Naive thymus-derived CD4-positive, alpha-beta T cell (primary cell): ENCODE data around the gene CIC. TPM values are rescaled to one million over a fixed set of nuclear protein-coding genes. Genes with fewer than 3 reads are reported as not detected.

Source experiments
- ATAC-seq: fragments of 150-1000 bp; cut with Tn5 transposase; 2 replicates; pipeline ENCODE4 v1.10.0; 2021; ENCODE audit warnings: mild to moderate bottlenecking, moderate library complexity
- CTCF ChIA-PET: fragments of 350-600 bp; sonication (Branson Sonifier 250); formaldehyde crosslinking; loops from one replicate; lab custom pipeline; 2021; ENCODE audit warnings: antibody characterized with exemption; lab: Charles Lee
- POLR2A ChIA-PET: fragments of 350-600 bp; sonication (Branson Sonifier 250); formaldehyde crosslinking; loops from one replicate; lab custom pipeline; 2021; ENCODE audit warnings: antibody characterized with exemption, inconsistent platforms; lab: Charles Lee
- DNase-seq, 9 donors: peaks; one replicate each; pipeline versions ENCODE4 v3.0.0 to v3.0.0-alpha.2; 2020 to 2022; ENCODE audit warnings: mixed read lengths in 1 of 9
- H3K27ac ChIP-seq: one replicate; pipeline ENCODE4 v1.7.0; 2013; ENCODE audit warnings: mild to moderate bottlenecking, low read depth, low read length, moderate library complexity
- H3K27me3 ChIP-seq, 2 donors: one replicate each; pipeline ENCODE4 v1.7.0; 2013; ENCODE audit warnings: low read length in 2 of 2, mild to moderate bottlenecking in 2 of 2, moderate library complexity in 2 of 2; ENCODE audit not compliant: control insufficient read depth in 2 of 2, insufficient read depth in 2 of 2
- H3K36me3 ChIP-seq, 3 experiments: 1 replicate in 2 of 3; 2 replicates in 1 of 3; pipeline ENCODE4 v1.7.0; 2013; ENCODE audit warnings: low read length in 3 of 3, mild to moderate bottlenecking in 3 of 3, moderate library complexity in 1 of 3; ENCODE audit not compliant: insufficient read depth in 3 of 3, control insufficient read depth in 2 of 3
- H3K4me1 ChIP-seq, 2 donors: one replicate each; pipeline ENCODE4 v1.7.0; 2013; ENCODE audit warnings: low read length in 2 of 2, mild to moderate bottlenecking in 2 of 2, moderate library complexity in 1 of 2; ENCODE audit not compliant: control insufficient read depth in 2 of 2, insufficient read depth in 2 of 2
- H3K4me3 ChIP-seq: 2 replicates; pipeline ENCODE4 v1.7.0; 2013; ENCODE audit warnings: mild to moderate bottlenecking, low read length
- H3K9me3 ChIP-seq, 3 experiments: 1 replicate in 2 of 3; 2 replicates in 1 of 3; pipeline ENCODE4 v1.7.0; 2013; ENCODE audit warnings: low read length in 3 of 3; ENCODE audit not compliant: control insufficient read depth in 2 of 3
- H3K27ac Mint-ChIP-seq, 9 donors: one replicate each; pipeline ENCODE4 v1.8.0; 2020 to 2022; ENCODE audit warnings: mixed read lengths in 9 of 9, mild to moderate bottlenecking in 8 of 9, moderate library complexity in 5 of 9, inconsistent platforms in 2 of 9
- H3K27me3 Mint-ChIP-seq, 5 donors: one replicate each; pipeline ENCODE4 v1.8.0; 2021 to 2022; ENCODE audit warnings: mixed read lengths in 5 of 5, mild to moderate bottlenecking in 1 of 5
- H3K36me3 Mint-ChIP-seq, 5 donors: one replicate each; pipeline ENCODE4 v1.8.0; 2020 to 2022; ENCODE audit warnings: mixed read lengths in 5 of 5, mild to moderate bottlenecking in 3 of 5, inconsistent platforms in 1 of 5
- H3K4me1 Mint-ChIP-seq, 7 donors: one replicate each; pipeline ENCODE4 v1.8.0; 2020 to 2022; ENCODE audit warnings: mixed read lengths in 7 of 7, mild to moderate bottlenecking in 3 of 7, inconsistent platforms in 1 of 7
- H3K4me3 Mint-ChIP-seq, 10 donors: one replicate each; pipeline ENCODE4 v1.8.0; 2020 to 2022; ENCODE audit warnings: mild to moderate bottlenecking in 10 of 10, mixed read lengths in 10 of 10, moderate library complexity in 6 of 10, inconsistent platforms in 2 of 10
- H3K9me3 Mint-ChIP-seq, 11 donors: one replicate each; pipeline ENCODE4 v1.8.0; 2020 to 2022; ENCODE audit warnings: mixed read lengths in 11 of 11, mild to moderate bottlenecking in 4 of 11, inconsistent platforms in 1 of 11, moderate library complexity in 1 of 11
- intact Hi-C, 2 donors: fragments of 100-400 bp; cut with micrococcal nuclease; formaldehyde crosslinking; loops; one replicate each; pipeline ENCODE4 v1.15.1; 2023
- polyA plus RNA-seq, 2 donors: library from polyadenylated mRNA; unstranded; fragments of 300-500 nt; fragmentation: Illumina TruSeq; gene quantifications; one replicate each; pipeline ENCODE4 v1.2.3, GENCODE V29; 2021
- total RNA-seq, 6 experiments: library from RNA in 5 of 6; stranded (reverse) in 5 of 6; gene quantifications; 1 replicate in 5 of 6; 2 replicates in 1 of 6; pipeline ENCODE4 v1.2.3 and lab custom pipeline; 2021 to 2026

Gene CIC
- total and polyA plus RNA-seq, 7 experiments from 2014 or later: 1.5 to 134 (median 93.6) TPM

GRCh38 chr19:42293948-42294347 is 24.9 kb downstream of the CIC start:
- Histone ChIP-seq H3K9me3 (no peaks in the 10 kb centered on the region), H3K4me3 (no peak overlapping the region), H3K27me3 (no peaks in the 10 kb centered on the region), H3K27ac (no peak overlapping the region), H3K4me1 (peaks cover 0 to 8% of the 10 kb centered on the region in 2 donors), H3K36me3 (peaks cover 0 to 70% (median 0%) of the 10 kb centered on the region in 3 experiments)
- Mint-ChIP-seq H3K4me1 (peaks cover 8 to 16% (median 11%) of the 10 kb centered on the region in 7 donors), H3K9me3 (peaks cover 0 to 2% (median 0%) of the 10 kb centered on the region in 11 donors), H3K27ac (peak overlapping the region in 1 of 9 donors; percentile 18), H3K4me3 (no peak overlapping the region), H3K27me3 (no peaks in the 10 kb centered on the region), H3K36me3 (peaks cover 0 to 11% (median 8%) of the 10 kb centered on the region in 5 donors)
- intact Hi-C loops: no loop called here
- CTCF ChIA-PET: interaction anchor here (0.6 to 1.1 kb wide), 3 partner anchors 183 to 186 kb away, joined by 3 to 5 read pairs (median 3); no protein-coding TSS in a partner anchor
- no peak for ATAC-seq
- no peak for DNase-seq
- POLR2A ChIA-PET: no interaction called here

GRCh38 chr19:42294471-42295137 is 25.6 kb downstream of the CIC start:
- ATAC-seq (no peak), DNase-seq (no peak)
- H3K9me3 ChIP-seq: no peaks in the 10 kb centered on the region
- Mint-ChIP-seq H3K4me3 (no peak overlapping the region), H3K36me3 (peaks cover 0 to 11% (median 8%) of the 10 kb centered on the region in 5 donors), H3K9me3 (peaks cover 0 to 2% (median 0%) of the 10 kb centered on the region in 11 donors), H3K27ac (peak overlapping the region in 1 of 9 donors; percentile 18), H3K4me1 (peaks cover 8 to 16% (median 11%) of the 10 kb centered on the region in 7 donors), H3K27me3 (no peaks in the 10 kb centered on the region)
- ChIA-PET POLR2A (no interaction called here), CTCF (interaction anchor here (0.6 to 1.3 kb wide), 4 partner anchors 44 to 185 kb away, joined by 3 to 4 read pairs (median 3); no protein-coding TSS in a partner anchor)
- H3K4me1 ChIP-seq: peaks cover 0 to 8% of the 10 kb centered on the region in 2 donors
- H3K27me3 ChIP-seq: no peaks in the 10 kb centered on the region
- no peak overlapping the region for H3K4me3 ChIP-seq
- peaks cover 0 to 63% (median 0%) of the 10 kb centered on the region in 3 experiments for H3K36me3 ChIP-seq
- H3K27ac ChIP-seq: no peak overlapping the region
- intact Hi-C loops: no loop called here

DNA sequence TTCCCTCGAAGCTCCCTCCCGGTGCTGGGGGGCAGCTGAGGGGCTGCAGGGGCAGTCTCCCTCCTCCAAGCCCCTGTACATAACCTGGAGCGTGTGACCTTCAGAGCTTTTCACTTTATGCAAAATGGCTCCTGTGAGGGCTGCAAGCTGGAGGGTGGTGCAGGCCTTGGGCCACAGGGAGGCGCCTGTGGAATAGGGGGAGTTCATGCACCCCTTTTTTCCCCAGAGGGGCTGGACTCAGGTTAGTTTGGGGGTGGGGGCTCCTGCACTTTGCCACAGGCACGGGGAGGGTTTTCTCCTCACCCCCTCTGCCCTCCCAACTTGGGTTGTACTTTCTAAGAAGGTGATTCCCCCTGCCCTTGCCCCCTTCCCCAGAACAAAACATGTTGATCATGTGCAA is 26.3 kb downstream of the CIC start:
- H3K4me3 Mint-ChIP-seq: peak overlapping the region in 1 of 10 donors; percentile 32
- intact Hi-C loops: no loop called here
- peaks cover 0 to 2% (median 0%) of the 10 kb centered on the region in 11 donors for H3K9me3 Mint-ChIP-seq
- Histone ChIP-seq H3K36me3 (peaks cover 0 to 61% (median 0%) of the 10 kb centered on the region in 3 experiments), H3K27me3 (no peaks in the 10 kb centered on the region), H3K4me3 (no peak overlapping the region), H3K9me3 (no peaks in the 10 kb centered on the region), H3K27ac (no peak overlapping the region), H3K4me1 (peaks cover 0 to 8% of the 10 kb centered on the region in 2 donors)
- POLR2A ChIA-PET: interaction anchor here (1.6 kb wide), 1 partner anchor 51 kb away, joined by 4 read pairs; no protein-coding TSS in a partner anchor
- no peaks in the 10 kb centered on the region for H3K27me3 Mint-ChIP-seq
- peak overlapping the region in 3 of 9 donors; percentile 11 to 68 (median 59) for H3K27ac Mint-ChIP-seq
- CTCF ChIA-PET: interaction anchor here (0.7 to 2.1 kb wide), 7 partner anchors 10 to 187 kb away, joined by 3 to 8 read pairs (median 4); partner anchors contain the start of gene POU2F2
- ATAC-seq: no peak
- DNase-seq: no peak
- peaks cover 0 to 13% (median 8%) of the 10 kb centered on the region in 5 donors for H3K36me3 Mint-ChIP-seq
- peaks cover 8 to 18% (median 11%) of the 10 kb centered on the region in 7 donors for H3K4me1 Mint-ChIP-seq

DNA sequence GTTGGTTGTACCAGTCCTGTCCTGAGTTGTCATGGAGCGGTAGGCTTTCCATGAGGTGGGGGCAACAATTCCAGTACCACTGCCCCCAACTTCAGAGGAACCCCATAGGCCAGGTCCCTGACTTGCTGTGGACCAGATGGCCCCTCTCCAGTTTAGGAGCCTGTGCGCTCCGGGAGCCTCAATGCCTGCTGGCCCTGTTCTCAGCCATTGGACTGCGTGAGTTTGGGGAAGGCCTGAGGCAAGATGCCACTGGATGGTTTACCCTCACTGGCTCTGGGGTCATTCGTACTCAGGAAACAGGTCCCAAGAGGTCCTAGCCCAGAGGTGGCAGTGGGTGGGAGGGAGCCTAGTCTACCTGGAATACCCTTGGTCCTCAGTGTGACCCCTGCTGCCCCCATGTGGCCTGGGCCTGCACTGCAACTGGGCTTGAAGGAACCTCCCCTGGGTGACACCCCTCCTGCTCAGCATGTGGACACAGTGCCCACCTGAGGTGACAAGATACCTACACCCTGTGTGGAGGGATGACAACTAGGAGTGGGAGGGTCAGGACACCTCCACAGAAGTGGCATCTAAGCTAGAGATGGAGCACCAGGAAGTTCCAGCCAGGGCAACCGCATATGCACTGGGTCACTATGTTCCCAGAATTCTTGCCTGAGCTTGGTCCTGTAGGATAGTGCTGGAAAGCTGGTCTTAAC is 26.9 kb downstream of the CIC start:
- Mint-ChIP-seq H3K27ac (peak overlapping the region in 6 of 9 donors; percentile 11 to 70 (median 42)), H3K36me3 (peaks cover 0 to 13% (median 8%) of the 10 kb centered on the region in 5 donors), H3K9me3 (peaks cover 0 to 2% (median 0%) of the 10 kb centered on the region in 11 donors), H3K27me3 (no peaks in the 10 kb centered on the region), H3K4me3 (no peak overlapping the region), H3K4me1 (peaks cover 8 to 18% (median 12%) of the 10 kb centered on the region in 7 donors)
- Histone ChIP-seq H3K27ac (no peak overlapping the region), H3K4me1 (peaks cover 0 to 8% of the 10 kb centered on the region in 2 donors), H3K27me3 (no peaks in the 10 kb centered on the region), H3K9me3 (no peaks in the 10 kb centered on the region), H3K36me3 (peaks cover 0 to 55% (median 0%) of the 10 kb centered on the region in 3 experiments), H3K4me3 (no peak overlapping the region)
- DNase-seq: peak; percentile 76 to 94 (median 85)
- CTCF ChIA-PET: interaction anchor here (0.5 to 2.1 kb wide), 11 partner anchors 11 to 188 kb away, joined by 3 to 8 read pairs (median 4); partner anchors contain the start of genes POU2F2 and ZNF526
- POLR2A ChIA-PET: interaction anchor here (1.0 to 1.8 kb wide), 6 partner anchors 9 to 163 kb away, joined by 3 to 6 read pairs (median 4); partner anchors contain the start of gene GSK3A
- intact Hi-C loops: loop anchor here (1.0 kb wide), 7 partner anchors 11 to 188 kb away; no protein-coding TSS in a partner anchor
- peak; percentile 96 for ATAC-seq

GRCh38 chr19:42297039-42297438 is 28.0 kb downstream of the CIC start:
- CTCF ChIA-PET: interaction anchor here (0.7 to 2.1 kb wide), 5 partner anchors 76 to 189 kb away, joined by 3 to 6 read pairs (median 5); partner anchors contain the start of genes POU2F2 and ZNF526
- Histone ChIP-seq H3K27ac (no peak overlapping the region), H3K9me3 (no peaks in the 10 kb centered on the region), H3K4me3 (no peak overlapping the region), H3K4me1 (peaks cover 4 to 13% of the 10 kb centered on the region in 2 donors), H3K36me3 (peaks cover 0 to 44% (median 0%) of the 10 kb centered on the region in 3 experiments), H3K27me3 (no peaks in the 10 kb centered on the region)
- no peak for ATAC-seq
- H3K27ac Mint-ChIP-seq: peak overlapping the region in 6 of 9 donors; percentile 15 to 68 (median 43)
- POLR2A ChIA-PET: interaction anchor here (1.1 to 1.8 kb wide), 5 partner anchors 8 to 164 kb away, joined by 3 to 6 read pairs (median 4); partner anchors contain the start of gene GSK3A
- intact Hi-C loops: no loop called here
- H3K9me3 Mint-ChIP-seq: no peaks in the 10 kb centered on the region
- no peaks in the 10 kb centered on the region for H3K27me3 Mint-ChIP-seq
- peaks cover 0 to 7% (median 4%) of the 10 kb centered on the region in 5 donors for H3K36me3 Mint-ChIP-seq
- no peak for DNase-seq
- H3K4me1 Mint-ChIP-seq: peaks cover under 1 to 21% (median 15%) of the 10 kb centered on the region in 7 donors
- H3K4me3 Mint-ChIP-seq: no peak overlapping the region
